NCI-H128 (cell line): Measurements from ENCODE around the gene SLC5A5.

Experiments
- DNase-seq: peaks from one replicate; lab custom pipeline; 2025; ENCODE audit not compliant: unreplicated experiment; lab: John Stamatoyannopoulos, UW

Gene SLC5A5

GRCh38 chr19:17846146-17846545 is 25.6 kb upstream of the SLC5A5 start:
- no peak for DNase-seq

GRCh38 chr19:17847538-17848366 is 24.0 kb upstream of the SLC5A5 start, which contains the start of gene JAK3:
Gene JAK3 (minus strand): TSS chr19:17847982. CDS start chr19:17844417, 3,565 bp downstream.
- DNase-seq: peak; percentile 20

GRCh38 chr19:17848595-17849292 is 23.0 kb upstream of the SLC5A5 start:
- DNase-seq: no peak

- no peak for DNase-seq
Observed at GRCh38 chr19:17854061-17854460, 17.7 kb upstream of the SLC5A5 start.

GRCh38 chr19:17855280-17856152 is 16.2 kb upstream of the SLC5A5 start:
- DNase-seq: peak; percentile 39

GRCh38 chr19:17859533-17860330 is 12.0 kb upstream of the SLC5A5 start, which contains the start of gene RPL18A:
Gene RPL18A (plus strand): TSS chr19:17859910. CDS start chr19:17859957, 47 bp downstream.
- DNase-seq: peak; percentile 98

GRCh38 chr19:17860331-17860992 is 11.3 kb upstream of the SLC5A5 start:
- no peak for DNase-seq

GRCh38 chr19:17860993-17861360 is 10.8 kb upstream of the SLC5A5 start:
- no peak for DNase-seq

- no peak for DNase-seq
Observed at GRCh38 chr19:17861542-17862402, 10.0 kb upstream of the SLC5A5 start.

- DNase-seq: no peak
Observed at GRCh38 chr19:17862711-17863519, 8.8 kb upstream of the SLC5A5 start.

GRCh38 chr19:17863520-17864182 is 8.1 kb upstream of the SLC5A5 start:
- no peak for DNase-seq

- no peak for DNase-seq
Observed at GRCh38 chr19:17865364-17866311, 6.1 kb upstream of the SLC5A5 start.

GRCh38 chr19:17866312-17866963 is 5.3 kb upstream of the SLC5A5 start:
- no peak for DNase-seq

- DNase-seq: no peak
Observed at GRCh38 chr19:17866964-17867486, 4.7 kb upstream of the SLC5A5 start.

- DNase-seq: no peak
Observed at GRCh38 chr19:17868669-17869068, 3.1 kb upstream of the SLC5A5 start.
